A673 (cell line): ENCODE measurements around the gene LAMA5. TPM values are rescaled to one million over a fixed set of nuclear protein-coding genes. Genes with fewer than 3 reads are reported as not detected.

ENCODE experiments used
- BruUV-seq: library from RNA; stranded (reverse); fragments of 400-500 nt; replicated peaks from 2 replicates; lab custom pipeline; 2021; lab: Mats Ljungman, UMichigan
- CTCF ChIA-PET: fragments of 300-600 bp; sonication (Branson Sonifier 250); formaldehyde crosslinking; loops from one replicate; lab custom pipeline; 2022; ENCODE audit warnings: antibody characterized with exemption; lab: Charles Lee
- POLR2A ChIA-PET: fragments of 300-600 bp; sonication (Branson Sonifier 250); formaldehyde crosslinking; loops from one replicate; lab custom pipeline; 2022; ENCODE audit warnings: antibody characterized with exemption; ENCODE audit not compliant: low non-redundant PET; lab: Charles Lee
- DNase-seq: peaks from one replicate; pipeline ENCODE4 v3.0.0-alpha.2; 2015; ENCODE audit warnings: low spot score
- H3K27ac ChIP-seq: fragments of 200-600 bp; sonication (generic); 2 replicates; pipeline ENCODE4 v1.5.1; 2016; ENCODE audit warnings: mixed run types, low read depth, mild to moderate bottlenecking, mixed read lengths, antibody characterized with exemption, low read length; ENCODE audit not compliant: poor library complexity, severe bottlenecking
- H3K27me3 ChIP-seq: fragments of 200-600 bp; sonication (generic); replicated peaks from 2 replicates; pipeline ENCODE4 v1.6.1; 2017; ENCODE audit warnings: mixed run types, low read depth, mild to moderate bottlenecking, mixed read lengths, antibody characterized with exemption, low read length; ENCODE audit not compliant: insufficient read depth, poor library complexity
- H3K36me3 ChIP-seq: fragments of 200-600 bp; sonication (generic); 2 replicates; pipeline ENCODE4 v1.6.1; 2016; ENCODE audit warnings: mixed run types, mild to moderate bottlenecking, mixed read lengths, antibody characterized with exemption, low read length; ENCODE audit not compliant: insufficient read depth, poor library complexity, severe bottlenecking
- H3K4me1 ChIP-seq: fragments of 200-600 bp; sonication (generic); 2 replicates; pipeline ENCODE4 v1.6.1; 2017; ENCODE audit warnings: mixed run types, mild to moderate bottlenecking, mixed read lengths, antibody characterized with exemption, low read length; ENCODE audit not compliant: insufficient read depth, poor library complexity, severe bottlenecking
- H3K4me3 ChIP-seq: fragments of 200-600 bp; sonication (generic); 2 replicates; pipeline ENCODE4 v1.5.1; 2016; ENCODE audit warnings: low read depth, mixed run types, mild to moderate bottlenecking, mixed read lengths, low read length; ENCODE audit not compliant: poor library complexity, severe bottlenecking
- H3K9me3 ChIP-seq: fragments of 200-600 bp; sonication (generic); 2 replicates; pipeline ENCODE4 v1.6.1; 2016; ENCODE audit warnings: mixed run types, low read depth, mild to moderate bottlenecking, mixed read lengths, antibody characterized with exemption, low read length; ENCODE audit not compliant: poor library complexity, severe bottlenecking
- EZH2 ChIP-seq: fragments of 200-600 bp; sonication (generic); IDR thresholded peaks from 2 replicates; pipeline ENCODE4 v1.6.1; 2017; ENCODE audit warnings: borderline replicate concordance, low read depth, mild to moderate bottlenecking, mixed read lengths, antibody characterized with exemption, low read length; ENCODE audit not compliant: poor library complexity, severe bottlenecking
- intact Hi-C: fragments of 100-400 bp; cut with micrococcal nuclease; formaldehyde crosslinking; loops from one replicate; pipeline ENCODE4 v1.10.0; 2022; ENCODE audit not compliant: unreplicated experiment
- total RNA-seq: library from RNA; stranded (reverse); gene quantifications from 2 replicates; pipeline ENCODE4 v1.2.3, GENCODE V29; 2021
- TF ChIP-seq, protein P1 (sequence below): fragments of 300-800, 200-600 bp; sonication (generic); conservative IDR thresholded peaks from 2 replicates; pipeline ENCODE4 v1.5.1; 2017; ENCODE audit warnings: low read depth, mild to moderate bottlenecking, antibody characterized with exemption, low read length, moderate library complexity, mixed read lengths

LAMA5 gene
- total RNA-seq, 1 experiment from 2014 or later = 4.2 TPM

DNA sequence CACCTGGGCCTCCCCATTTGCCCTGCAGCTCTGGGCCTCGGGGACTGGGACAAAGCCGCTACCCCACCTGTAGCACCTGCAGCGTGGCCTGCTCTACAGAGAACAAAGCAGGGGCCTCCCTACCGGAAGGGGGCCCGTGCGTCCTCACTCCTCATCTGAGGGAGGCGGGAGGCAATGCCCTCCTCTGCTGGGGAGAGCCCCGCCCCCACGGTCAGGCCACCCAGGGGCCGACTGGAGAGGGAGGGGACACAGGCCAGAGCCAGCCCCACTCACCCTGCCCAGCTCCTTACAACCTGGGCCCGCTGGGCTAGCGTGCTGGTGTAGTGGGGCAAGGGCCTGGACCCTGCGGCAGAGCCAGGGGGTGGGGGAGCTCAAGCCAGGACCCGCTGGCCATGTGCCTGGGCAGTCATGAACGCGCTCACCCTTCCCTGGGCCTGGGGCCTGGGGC, 8.0 kb downstream of the LAMA5 start:
- Histone ChIP-seq H3K4me3 (no peak overlapping the region), H3K27ac (no peak overlapping the region), H3K9me3 (no peaks in the 10 kb centered on the region), H3K27me3 (no peaks in the 10 kb centered on the region), H3K4me1 (no peaks in the 10 kb centered on the region), H3K36me3 (no peaks in the 10 kb centered on the region)
- no peak for DNase-seq
- intact Hi-C loops = no loop called here
- CTCF ChIA-PET = no interaction called here
- TF ChIP-seq EZH2 = no peak
- TF ChIP-seq, protein P1, sequence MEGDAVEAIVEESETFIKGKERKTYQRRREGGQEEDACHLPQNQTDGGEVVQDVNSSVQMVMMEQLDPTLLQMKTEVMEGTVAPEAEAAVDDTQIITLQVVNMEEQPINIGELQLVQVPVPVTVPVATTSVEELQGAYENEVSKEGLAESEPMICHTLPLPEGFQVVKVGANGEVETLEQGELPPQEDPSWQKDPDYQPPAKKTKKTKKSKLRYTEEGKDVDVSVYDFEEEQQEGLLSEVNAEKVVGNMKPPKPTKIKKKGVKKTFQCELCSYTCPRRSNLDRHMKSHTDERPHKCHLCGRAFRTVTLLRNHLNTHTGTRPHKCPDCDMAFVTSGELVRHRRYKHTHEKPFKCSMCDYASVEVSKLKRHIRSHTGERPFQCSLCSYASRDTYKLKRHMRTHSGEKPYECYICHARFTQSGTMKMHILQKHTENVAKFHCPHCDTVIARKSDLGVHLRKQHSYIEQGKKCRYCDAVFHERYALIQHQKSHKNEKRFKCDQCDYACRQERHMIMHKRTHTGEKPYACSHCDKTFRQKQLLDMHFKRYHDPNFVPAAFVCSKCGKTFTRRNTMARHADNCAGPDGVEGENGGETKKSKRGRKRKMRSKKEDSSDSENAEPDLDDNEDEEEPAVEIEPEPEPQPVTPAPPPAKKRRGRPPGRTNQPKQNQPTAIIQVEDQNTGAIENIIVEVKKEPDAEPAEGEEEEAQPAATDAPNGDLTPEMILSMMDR = no peak
- POLR2A ChIA-PET = no interaction called here
- BruUV-seq = no TSS peak

DNA sequence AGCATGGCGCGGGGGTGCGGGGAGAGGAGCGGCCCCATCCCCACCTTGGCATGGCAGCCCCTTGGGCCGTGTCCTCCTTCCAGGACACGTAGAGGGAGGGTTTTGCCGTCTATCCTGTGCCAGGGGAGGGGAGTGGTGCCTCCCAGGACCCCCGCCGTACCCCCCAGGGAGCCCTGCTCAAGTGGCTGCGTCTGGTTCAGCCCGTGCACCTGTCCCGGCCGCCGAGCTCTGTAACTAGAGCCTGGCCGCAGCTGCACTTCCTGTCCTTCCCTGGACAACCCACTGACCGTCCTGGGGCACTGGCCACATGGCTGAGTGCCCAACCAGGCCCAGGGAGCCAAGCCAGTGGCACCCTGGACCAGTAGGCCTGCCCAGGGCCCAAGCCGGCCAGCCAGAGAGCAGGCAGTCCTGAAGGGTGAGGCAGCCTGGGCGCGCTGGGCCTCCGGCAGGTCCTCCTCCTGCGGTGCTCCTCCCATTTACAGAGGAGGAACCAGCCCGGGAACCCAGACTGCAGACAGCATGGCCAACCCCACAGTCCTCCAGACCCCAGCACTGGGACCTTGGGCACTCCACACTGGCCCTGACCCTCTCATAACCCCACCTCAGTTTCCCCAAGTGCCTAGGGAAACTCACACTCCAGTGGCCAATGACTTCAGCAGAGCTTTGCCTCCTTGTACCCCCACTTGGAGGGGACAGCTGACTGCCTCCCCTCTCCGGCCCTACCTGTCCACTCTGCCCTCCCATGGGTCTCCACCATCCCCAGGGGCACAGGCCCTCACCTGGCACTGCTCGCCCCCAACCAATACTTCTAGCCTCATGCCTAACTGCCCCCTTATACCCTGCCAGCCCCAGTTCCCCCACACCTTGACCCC, 8.7 kb downstream of the LAMA5 start:
- Histone ChIP-seq H3K4me3 (no peak overlapping the region), H3K27ac (no peak overlapping the region), H3K4me1 (no peaks in the 10 kb centered on the region), H3K9me3 (no peaks in the 10 kb centered on the region), H3K27me3 (no peaks in the 10 kb centered on the region), H3K36me3 (no peaks in the 10 kb centered on the region)
- ChIA-PET POLR2A (no interaction called here), CTCF (no interaction called here)
- TF ChIP-seq, protein P1 = no peak
- TF ChIP-seq EZH2 = no peak
- intact Hi-C loops = no loop called here
- no TSS peak for BruUV-seq
- no peak for DNase-seq

DNA sequence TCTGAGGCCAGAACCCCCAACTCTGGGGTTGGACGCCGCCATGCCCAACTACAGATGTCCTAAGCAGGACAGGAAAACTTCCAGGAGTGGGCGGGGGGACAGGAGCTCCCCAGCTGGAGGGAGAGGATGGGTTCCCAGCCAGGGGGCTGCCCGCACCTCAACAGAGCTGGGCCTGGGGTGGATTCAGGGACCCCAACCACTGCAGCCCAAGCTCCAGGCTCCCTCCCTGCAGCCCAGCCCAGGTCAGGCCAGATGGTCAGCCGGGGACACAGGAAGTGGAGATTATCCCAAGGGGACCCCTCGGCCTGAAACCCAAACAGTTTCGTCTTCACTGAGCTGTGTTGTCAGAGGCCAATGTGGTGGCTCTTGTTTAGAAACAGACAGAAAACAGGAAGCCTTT, 9.4 kb downstream of the LAMA5 start:
- no peaks in the 10 kb centered on the region for H3K9me3 ChIP-seq
- H3K27ac ChIP-seq = no peak overlapping the region
- no TSS peak for BruUV-seq
- ChIA-PET POLR2A (no interaction called here), CTCF (no interaction called here)
- intact Hi-C loops = no loop called here
- H3K4me3 ChIP-seq = no peak overlapping the region
- DNase-seq = no peak
- TF ChIP-seq EZH2 = no peak
- TF ChIP-seq, protein P1 = no peak
- no peaks in the 10 kb centered on the region for H3K36me3 ChIP-seq
- H3K27me3 ChIP-seq = no peaks in the 10 kb centered on the region
- no peaks in the 10 kb centered on the region for H3K4me1 ChIP-seq
